NCI-H2171 treated with DMSO at 0.1 percent for 48 hours (cell line): ENCODE measurements around the gene SLC23A1.

Source experiments
- DNase-seq: peaks from one replicate; lab custom pipeline; 2025; lab: John Stamatoyannopoulos, UW

Gene SLC23A1

GRCh38 chr5:139407517-139407916 lies 24.4 kb upstream of the SLC23A1 start:
- peak; percentile 32 for DNase-seq

GRCh38 chr5:139406963-139407362 lies 23.9 kb upstream of the SLC23A1 start:
- DNase-seq, result no peak

- no peak for DNase-seq
Measured at GRCh38 chr5:139404484-139404840, 21.4 kb upstream of the SLC23A1 start.

GRCh38 chr5:139403787-139404483 lies 20.8 kb upstream of the SLC23A1 start, which contains the start of gene SPATA24:
Gene SPATA24 (minus strand): TSS chr5:139404089. CDS start chr5:139404060, 29 bp downstream.
- peak; percentile 89 for DNase-seq

GRCh38 chr5:139403418-139403786 lies 20.3 kb upstream of the SLC23A1 start:
- no peak for DNase-seq

- DNase-seq, result no peak
Measured at GRCh38 chr5:139402561-139403158, 19.6 kb upstream of the SLC23A1 start.

GRCh38 chr5:139401546-139401945 lies 18.4 kb upstream of the SLC23A1 start:
- DNase-seq, result no peak

GRCh38 chr5:139399501-139400121 lies 16.5 kb upstream of the SLC23A1 start:
- no peak for DNase-seq

- DNase-seq, result no peak
Measured at GRCh38 chr5:139397921-139398320, 14.8 kb upstream of the SLC23A1 start.

GRCh38 chr5:139396691-139397090 lies 13.6 kb upstream of the SLC23A1 start:
- DNase-seq, result no peak

- DNase-seq, result no peak
Measured at GRCh38 chr5:139395844-139396640, 12.9 kb upstream of the SLC23A1 start.

- no peak for DNase-seq
Measured at GRCh38 chr5:139394654-139395566, 11.8 kb upstream of the SLC23A1 start, which contains the start of gene PROB1. Gene PROB1 (minus strand): TSS chr5:139395104. CDS start chr5:139395081, 23 bp downstream.

GRCh38 chr5:139394123-139394653 lies 11.1 kb upstream of the SLC23A1 start:
- peak; percentile 14 for DNase-seq

GRCh38 chr5:139393497-139394122 lies 10.5 kb upstream of the SLC23A1 start:
- DNase-seq, result no peak

GRCh38 chr5:139392678-139393496 lies 9.8 kb upstream of the SLC23A1 start:
- no peak for DNase-seq

GRCh38 chr5:139392324-139392677 lies 9.2 kb upstream of the SLC23A1 start:
- no peak for DNase-seq

GRCh38 chr5:139391570-139392323 lies 8.7 kb upstream of the SLC23A1 start:
- no peak for DNase-seq

GRCh38 chr5:139390639-139391569 lies 7.8 kb upstream of the SLC23A1 start:
- DNase-seq, result no peak
